HEK293 (cell line): Measurements from ENCODE around the gene THAP7.
A peak's percentile ranks its signal among the peaks of the same experiment; 100 is the strongest.

Source experiments
- CTCF ChIA-PET: fragments of 350-600 bp; formaldehyde crosslinking; extraction: SDS; loops from one replicate; lab custom pipeline; 2021; ENCODE audit warnings: antibody characterized with exemption; lab: Yijun Ruan, JAX
- POLR2A ChIA-PET: fragments of 300-600 bp; formaldehyde crosslinking; extraction: SDS; loops from one replicate; lab custom pipeline; 2020; ENCODE audit warnings: antibody characterized with exemption, inconsistent platforms; lab: Yijun Ruan, JAX
- H3K27ac ChIP-seq: fragments of 200-500 bp; sonication (Bioruptor generic); 2 replicates; pipeline ENCODE4 v1.5.1; 2014; ENCODE audit warnings: low read depth, low read length, control low read depth, inconsistent platforms; ENCODE audit errors: extremely low read depth
- H3K36me3 ChIP-seq, 2 experiments: fragments of 200-500 bp in 1 of 2; sonication (Bioruptor generic) in 1 of 2; 1 replicate in 1 of 2; 2 replicates in 1 of 2; pipeline ENCODE4 v1.5.1; 2014 to 2017; ENCODE audit warnings: inconsistent platforms in 2 of 2, low read length in 2 of 2; ENCODE audit not compliant: control insufficient read depth in 2 of 2, insufficient read depth in 1 of 2
- H3K4me1 ChIP-seq: fragments of 200-500 bp; sonication (Bioruptor generic); 2 replicates; pipeline ENCODE4 v1.5.1; 2014; ENCODE audit warnings: mild to moderate bottlenecking, low read length, inconsistent platforms; ENCODE audit not compliant: control insufficient read depth, insufficient read depth
- H3K4me3 ChIP-seq: 2 replicates; pipeline ENCODE4 v1.5.1; 2011; ENCODE audit warnings: low read depth, mild to moderate bottlenecking, control low read depth, low read length, moderate library complexity
- H3K9me3 ChIP-seq: fragments of 200-500 bp; sonication (Bioruptor generic); 2 replicates; pipeline ENCODE4 v1.5.1; 2014; ENCODE audit warnings: low read depth, low read length, inconsistent platforms; ENCODE audit not compliant: control insufficient read depth, insufficient read depth
- BCL11B ChIP-seq: fragments of 450-650 bp; formaldehyde crosslinking; IDR thresholded peaks from 2 replicates; pipeline ENCODE4 v1.5.1; 2016; ENCODE audit warnings: low read depth, missing biosample characterization, missing genetic modification characterization
- EGR2 ChIP-seq: fragments of 450-650 bp; formaldehyde crosslinking; IDR thresholded peaks from 2 replicates; pipeline ENCODE4 v1.5.1; 2016; ENCODE audit warnings: low read depth, missing biosample characterization, missing genetic modification characterization
- GFI1B ChIP-seq: fragments of 450-650 bp; formaldehyde crosslinking; IDR thresholded peaks from 2 replicates; pipeline ENCODE4 v1.5.1; 2016; ENCODE audit warnings: missing biosample characterization, missing genetic modification characterization
- INSM2 ChIP-seq: fragments of 450-650 bp; formaldehyde crosslinking; IDR thresholded peaks from 2 replicates; pipeline ENCODE4 v1.5.1; 2016; ENCODE audit warnings: missing biosample characterization, missing genetic modification characterization
- KLF9 ChIP-seq: fragments of 450-650 bp; formaldehyde crosslinking; IDR thresholded peaks from 2 replicates; pipeline ENCODE4 v1.5.1; 2016; ENCODE audit warnings: missing biosample characterization, missing genetic modification characterization, low read depth
- ZBTB21 ChIP-seq: fragments of 450-650 bp; formaldehyde crosslinking; IDR thresholded peaks from 2 replicates; pipeline ENCODE4 v1.5.1; 2017; ENCODE audit warnings: missing biosample characterization, missing genetic modification characterization
- ZEB2 ChIP-seq: fragments of 450-650 bp; formaldehyde crosslinking; IDR thresholded peaks from 2 replicates; pipeline ENCODE4 v1.5.1; 2016; ENCODE audit warnings: missing biosample characterization, missing genetic modification characterization
- ZFHX2 ChIP-seq: fragments of 450-650 bp; formaldehyde crosslinking; conservative IDR thresholded peaks from 2 replicates; pipeline ENCODE4 v1.5.1; 2016; ENCODE audit warnings: missing biosample characterization, missing genetic modification characterization
- ZNF133 ChIP-seq: fragments of 450-650 bp; formaldehyde crosslinking; IDR thresholded peaks from 2 replicates; pipeline ENCODE4 v1.5.1; 2016; ENCODE audit warnings: missing biosample characterization, missing genetic modification characterization
- ZNF155 ChIP-seq: fragments of 450-650 bp; formaldehyde crosslinking; IDR thresholded peaks from 2 replicates; pipeline ENCODE4 v1.5.1; 2016; ENCODE audit warnings: missing biosample characterization, missing genetic modification characterization
- ZNF157 ChIP-seq: fragments of 450-650 bp; formaldehyde crosslinking; IDR thresholded peaks from 2 replicates; pipeline ENCODE4 v1.5.1; 2016; ENCODE audit warnings: missing biosample characterization, missing genetic modification characterization
- ZNF184 ChIP-seq: fragments of 450-650 bp; IDR thresholded peaks from 2 replicates; pipeline ENCODE4 v1.5.1; 2018; ENCODE audit warnings: missing biosample characterization, mild to moderate bottlenecking, missing genetic modification characterization
- ZNF211 ChIP-seq: fragments of 450-650 bp; formaldehyde crosslinking; IDR thresholded peaks from 2 replicates; pipeline ENCODE4 v1.5.1; 2016; ENCODE audit warnings: low read depth, missing biosample characterization, missing genetic modification characterization
- ZNF549 ChIP-seq: fragments of 450-650 bp; IDR thresholded peaks from 2 replicates; pipeline ENCODE4 v1.5.1; 2018; ENCODE audit warnings: missing biosample characterization, missing genetic modification characterization, mild to moderate bottlenecking, inconsistent platforms, moderate library complexity
- ZNF580 ChIP-seq: fragments of 450-650 bp; formaldehyde crosslinking; IDR thresholded peaks from 2 replicates; pipeline ENCODE4 v1.5.1; 2016; ENCODE audit warnings: missing biosample characterization, missing genetic modification characterization
- ZNF692 ChIP-seq: fragments of 450-650 bp; formaldehyde crosslinking; IDR thresholded peaks from 2 replicates; pipeline ENCODE4 v1.5.1; 2016; ENCODE audit warnings: missing biosample characterization, missing genetic modification characterization
- TF ChIP-seq, protein P1 (sequence below): fragments of 450-650 bp; formaldehyde crosslinking; IDR thresholded peaks from 2 replicates; pipeline ENCODE4 v1.5.1; 2017; ENCODE audit warnings: missing biosample characterization, missing genetic modification characterization
- TF ChIP-seq, protein P2 (sequence below): fragments of 450-650 bp; formaldehyde crosslinking; IDR thresholded peaks from 2 replicates; pipeline ENCODE4 v1.5.1; 2016; ENCODE audit warnings: missing biosample characterization, missing genetic modification characterization
- TF ChIP-seq, protein P3 (sequence below): fragments of 450-650 bp; IDR thresholded peaks from 2 replicates; pipeline ENCODE4 v1.5.1; 2018; ENCODE audit warnings: missing biosample characterization, missing genetic modification characterization
- TF ChIP-seq, protein P4 (sequence below): fragments of 450-650 bp; formaldehyde crosslinking; IDR thresholded peaks from 2 replicates; pipeline ENCODE4 v1.5.1; 2016; ENCODE audit warnings: missing biosample characterization, missing genetic modification characterization, borderline replicate concordance

The THAP7 gene

GRCh38 chr22:20975541-20976290 lies 26.2 kb downstream of the THAP7 start:
- no peaks in the 10 kb centered on the region for H3K4me1 ChIP-seq
- no peaks in the 10 kb centered on the region for H3K9me3 ChIP-seq
- CTCF ChIA-PET, result interaction anchor here (0.8 to 1.6 kb wide), 2 partner anchors 37 to 90 kb away, joined by 3 to 4 read pairs; no protein-coding TSS in a partner anchor
- H3K36me3 ChIP-seq, result no peaks in the 10 kb centered on the region
- H3K4me3 ChIP-seq, result no peak overlapping the region
- TF ChIP-seq ZBTB21 (tag by site-specific recombination) (no peak), EGR2 (peak; percentile 57; the same call in 1 of the 2 replicates), ZFHX2 (tag by site-specific recombination) (peak; percentile 64), ZNF157 (no peak), BCL11B (tag by site-specific recombination) (no peak), ZNF184 (tag by site-specific recombination) (no peak), KLF9 (no peak)
- TF ChIP-seq, protein P1, sequence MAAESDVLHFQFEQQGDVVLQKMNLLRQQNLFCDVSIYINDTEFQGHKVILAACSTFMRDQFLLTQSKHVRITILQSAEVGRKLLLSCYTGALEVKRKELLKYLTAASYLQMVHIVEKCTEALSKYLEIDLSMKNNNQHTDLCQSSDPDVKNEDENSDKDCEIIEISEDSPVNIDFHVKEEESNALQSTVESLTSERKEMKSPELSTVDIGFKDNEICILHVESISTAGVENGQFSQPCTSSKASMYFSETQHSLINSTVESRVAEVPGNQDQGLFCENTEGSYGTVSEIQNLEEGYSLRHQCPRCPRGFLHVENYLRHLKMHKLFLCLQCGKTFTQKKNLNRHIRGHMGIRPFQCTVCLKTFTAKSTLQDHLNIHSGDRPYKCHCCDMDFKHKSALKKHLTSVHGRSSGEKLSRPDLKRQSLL, result no peak
- TF ChIP-seq, all 188 proteins: peak for 2
- H3K27ac ChIP-seq, result no peak overlapping the region
- POLR2A ChIA-PET, result no interaction called here

DNA sequence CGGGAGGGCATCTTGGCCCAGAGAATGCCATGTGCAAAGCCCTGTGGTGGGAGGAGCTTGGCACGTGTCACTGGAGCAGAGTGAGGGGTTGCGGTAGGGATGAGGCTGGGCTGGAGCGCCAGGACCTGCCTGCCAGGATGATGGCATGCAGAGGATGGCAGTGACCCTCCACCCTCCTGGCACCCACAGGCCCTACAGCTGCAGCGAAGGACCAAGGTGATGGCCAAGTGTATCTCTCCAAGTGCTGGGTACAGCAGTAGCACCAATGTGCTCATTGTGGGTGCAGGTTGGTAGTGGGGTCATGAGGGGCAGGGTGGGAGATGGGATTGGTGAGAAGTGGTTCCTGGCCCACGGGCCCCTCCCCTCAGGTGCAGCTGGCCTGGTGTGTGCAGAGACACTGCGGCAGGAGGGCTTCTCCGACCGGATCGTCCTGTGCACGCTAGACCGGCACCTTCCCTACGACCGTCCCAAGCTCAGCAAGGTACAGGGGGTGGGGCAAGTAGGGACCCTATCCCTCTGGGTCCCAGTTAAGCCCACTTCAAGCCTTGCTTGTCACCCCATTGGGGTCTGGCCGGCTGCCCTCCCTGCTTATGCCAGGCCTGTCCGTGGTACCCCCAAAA lies 27.5 kb downstream of the THAP7 start:
- no peaks in the 10 kb centered on the region for H3K9me3 ChIP-seq
- H3K36me3 ChIP-seq, result no peaks in the 10 kb centered on the region
- CTCF ChIA-PET, result interaction anchor here (0.6 to 1.2 kb wide), 2 partner anchors 46 to 55 kb away, joined by 3 to 4 read pairs; no protein-coding TSS in a partner anchor
- H3K4me3 ChIP-seq, result no peak overlapping the region
- H3K27ac ChIP-seq, result no peak overlapping the region
- no peaks in the 10 kb centered on the region for H3K4me1 ChIP-seq
- POLR2A ChIA-PET, result interaction anchor here (1.0 to 1.1 kb wide), 2 partner anchors 36 to 53 kb away, joined by 3 read pairs; no protein-coding TSS in a partner anchor
- no peak for TF ChIP-seq INSM2 (tag by site-specific recombination)
- TF ChIP-seq ZNF549 (tag by site-specific recombination), result no peak
- TF ChIP-seq ZNF580, result no peak
- TF ChIP-seq, protein P2, sequence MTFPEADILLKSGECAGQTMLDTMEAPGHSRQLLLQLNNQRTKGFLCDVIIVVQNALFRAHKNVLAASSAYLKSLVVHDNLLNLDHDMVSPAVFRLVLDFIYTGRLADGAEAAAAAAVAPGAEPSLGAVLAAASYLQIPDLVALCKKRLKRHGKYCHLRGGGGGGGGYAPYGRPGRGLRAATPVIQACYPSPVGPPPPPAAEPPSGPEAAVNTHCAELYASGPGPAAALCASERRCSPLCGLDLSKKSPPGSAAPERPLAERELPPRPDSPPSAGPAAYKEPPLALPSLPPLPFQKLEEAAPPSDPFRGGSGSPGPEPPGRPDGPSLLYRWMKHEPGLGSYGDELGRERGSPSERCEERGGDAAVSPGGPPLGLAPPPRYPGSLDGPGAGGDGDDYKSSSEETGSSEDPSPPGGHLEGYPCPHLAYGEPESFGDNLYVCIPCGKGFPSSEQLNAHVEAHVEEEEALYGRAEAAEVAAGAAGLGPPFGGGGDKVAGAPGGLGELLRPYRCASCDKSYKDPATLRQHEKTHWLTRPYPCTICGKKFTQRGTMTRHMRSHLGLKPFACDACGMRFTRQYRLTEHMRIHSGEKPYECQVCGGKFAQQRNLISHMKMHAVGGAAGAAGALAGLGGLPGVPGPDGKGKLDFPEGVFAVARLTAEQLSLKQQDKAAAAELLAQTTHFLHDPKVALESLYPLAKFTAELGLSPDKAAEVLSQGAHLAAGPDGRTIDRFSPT (tag by site-specific recombination), result no peak
- no peak for TF ChIP-seq ZNF692 (tag by site-specific recombination)
- TF ChIP-seq ZNF211 (tag by site-specific recombination), result no peak
- TF ChIP-seq, protein P3, sequence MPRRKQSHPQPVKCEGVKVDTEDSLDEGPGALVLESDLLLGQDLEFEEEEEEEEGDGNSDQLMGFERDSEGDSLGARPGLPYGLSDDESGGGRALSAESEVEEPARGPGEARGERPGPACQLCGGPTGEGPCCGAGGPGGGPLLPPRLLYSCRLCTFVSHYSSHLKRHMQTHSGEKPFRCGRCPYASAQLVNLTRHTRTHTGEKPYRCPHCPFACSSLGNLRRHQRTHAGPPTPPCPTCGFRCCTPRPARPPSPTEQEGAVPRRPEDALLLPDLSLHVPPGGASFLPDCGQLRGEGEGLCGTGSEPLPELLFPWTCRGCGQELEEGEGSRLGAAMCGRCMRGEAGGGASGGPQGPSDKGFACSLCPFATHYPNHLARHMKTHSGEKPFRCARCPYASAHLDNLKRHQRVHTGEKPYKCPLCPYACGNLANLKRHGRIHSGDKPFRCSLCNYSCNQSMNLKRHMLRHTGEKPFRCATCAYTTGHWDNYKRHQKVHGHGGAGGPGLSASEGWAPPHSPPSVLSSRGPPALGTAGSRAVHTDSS, result no peak
- TF ChIP-seq GFI1B (tag by site-specific recombination), result no peak
- TF ChIP-seq ZEB2 (tag by site-specific recombination), result no peak
- TF ChIP-seq ZNF133, result no peak
- TF ChIP-seq, protein P4, sequence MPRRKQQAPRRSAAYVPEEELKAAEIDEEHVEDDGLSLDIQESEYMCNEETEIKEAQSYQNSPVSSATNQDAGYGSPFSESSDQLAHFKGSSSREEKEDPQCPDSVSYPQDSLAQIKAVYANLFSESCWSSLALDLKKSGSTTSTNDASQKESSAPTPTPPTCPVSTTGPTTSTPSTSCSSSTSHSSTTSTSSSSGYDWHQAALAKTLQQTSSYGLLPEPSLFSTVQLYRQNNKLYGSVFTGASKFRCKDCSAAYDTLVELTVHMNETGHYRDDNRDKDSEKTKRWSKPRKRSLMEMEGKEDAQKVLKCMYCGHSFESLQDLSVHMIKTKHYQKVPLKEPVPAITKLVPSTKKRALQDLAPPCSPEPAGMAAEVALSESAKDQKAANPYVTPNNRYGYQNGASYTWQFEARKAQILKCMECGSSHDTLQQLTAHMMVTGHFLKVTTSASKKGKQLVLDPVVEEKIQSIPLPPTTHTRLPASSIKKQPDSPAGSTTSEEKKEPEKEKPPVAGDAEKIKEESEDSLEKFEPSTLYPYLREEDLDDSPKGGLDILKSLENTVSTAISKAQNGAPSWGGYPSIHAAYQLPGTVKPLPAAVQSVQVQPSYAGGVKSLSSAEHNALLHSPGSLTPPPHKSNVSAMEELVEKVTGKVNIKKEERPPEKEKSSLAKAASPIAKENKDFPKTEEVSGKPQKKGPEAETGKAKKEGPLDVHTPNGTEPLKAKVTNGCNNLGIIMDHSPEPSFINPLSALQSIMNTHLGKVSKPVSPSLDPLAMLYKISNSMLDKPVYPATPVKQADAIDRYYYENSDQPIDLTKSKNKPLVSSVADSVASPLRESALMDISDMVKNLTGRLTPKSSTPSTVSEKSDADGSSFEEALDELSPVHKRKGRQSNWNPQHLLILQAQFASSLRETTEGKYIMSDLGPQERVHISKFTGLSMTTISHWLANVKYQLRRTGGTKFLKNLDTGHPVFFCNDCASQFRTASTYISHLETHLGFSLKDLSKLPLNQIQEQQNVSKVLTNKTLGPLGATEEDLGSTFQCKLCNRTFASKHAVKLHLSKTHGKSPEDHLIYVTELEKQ (tag by site-specific recombination), result no peak
- TF ChIP-seq ZNF155 (tag by site-specific recombination), result no peak
